ENCODE measurements around the gene SLITRK3.

DNA sequence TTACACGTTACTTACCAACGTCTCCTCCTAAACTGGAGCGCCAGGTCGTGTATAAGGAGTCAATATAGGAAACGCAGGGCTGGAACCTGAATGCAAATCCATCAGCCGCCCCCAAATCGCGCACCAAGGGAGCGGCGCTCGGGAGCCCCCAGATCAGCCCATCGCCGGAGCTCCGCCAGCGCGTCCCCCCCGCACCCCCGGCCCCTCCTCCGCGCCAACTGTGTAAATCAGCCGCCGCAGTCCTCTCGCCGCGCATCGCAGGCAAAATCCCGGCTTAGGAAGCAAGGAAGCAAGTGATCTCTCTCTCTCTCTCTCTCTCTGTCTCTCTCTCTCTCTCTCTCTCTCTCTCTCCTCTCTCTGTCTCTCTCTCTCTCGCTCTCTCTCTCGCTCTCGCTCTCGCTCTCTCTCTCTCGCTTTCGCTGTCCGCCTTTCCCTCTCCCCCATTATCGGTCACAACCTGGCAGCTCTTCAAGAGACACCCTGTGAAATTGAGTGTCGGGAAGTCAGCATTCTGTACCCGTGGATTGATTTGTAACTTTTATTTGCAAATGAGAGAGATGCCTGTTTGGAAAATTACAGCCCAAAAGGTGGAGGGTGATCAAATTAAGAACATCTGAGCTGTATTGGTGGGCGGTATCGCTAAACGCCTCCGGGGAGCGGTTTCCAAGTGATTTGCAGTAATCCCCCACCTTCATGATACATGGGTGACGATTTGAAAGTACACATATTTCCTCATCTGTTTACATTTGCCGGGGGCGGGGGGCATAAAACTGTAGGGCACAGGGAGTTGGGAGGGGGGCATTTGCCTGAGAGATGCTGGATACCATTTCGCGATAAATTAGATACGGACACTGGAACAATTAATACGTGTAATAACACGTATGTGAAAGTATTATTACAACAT is 645 bp upstream of the SLITRK3 start:
- TF ChIP-seq, protein P1, sequence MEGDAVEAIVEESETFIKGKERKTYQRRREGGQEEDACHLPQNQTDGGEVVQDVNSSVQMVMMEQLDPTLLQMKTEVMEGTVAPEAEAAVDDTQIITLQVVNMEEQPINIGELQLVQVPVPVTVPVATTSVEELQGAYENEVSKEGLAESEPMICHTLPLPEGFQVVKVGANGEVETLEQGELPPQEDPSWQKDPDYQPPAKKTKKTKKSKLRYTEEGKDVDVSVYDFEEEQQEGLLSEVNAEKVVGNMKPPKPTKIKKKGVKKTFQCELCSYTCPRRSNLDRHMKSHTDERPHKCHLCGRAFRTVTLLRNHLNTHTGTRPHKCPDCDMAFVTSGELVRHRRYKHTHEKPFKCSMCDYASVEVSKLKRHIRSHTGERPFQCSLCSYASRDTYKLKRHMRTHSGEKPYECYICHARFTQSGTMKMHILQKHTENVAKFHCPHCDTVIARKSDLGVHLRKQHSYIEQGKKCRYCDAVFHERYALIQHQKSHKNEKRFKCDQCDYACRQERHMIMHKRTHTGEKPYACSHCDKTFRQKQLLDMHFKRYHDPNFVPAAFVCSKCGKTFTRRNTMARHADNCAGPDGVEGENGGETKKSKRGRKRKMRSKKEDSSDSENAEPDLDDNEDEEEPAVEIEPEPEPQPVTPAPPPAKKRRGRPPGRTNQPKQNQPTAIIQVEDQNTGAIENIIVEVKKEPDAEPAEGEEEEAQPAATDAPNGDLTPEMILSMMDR (conservative IDR thresholded peaks at IDR 0.05; ENCODE audit: low read length) = no peak
- no peak for TF ChIP-seq EZH2phosphoT487 (IDR thresholded peaks at IDR 0.05; ENCODE audit: borderline replicate concordance, low read depth, low read length)
